ENCODE measurements around the gene RGL1. TPM values are rescaled to one million over a fixed set of nuclear protein-coding genes. Genes with fewer than 3 reads are reported as not detected.
A peak's percentile ranks its signal among the peaks of the same experiment; 100 is the strongest.

Gene RGL1
- total RNA-seq, 2 donors from 2014 or later, result 9.9 to 16.2 TPM

DNA sequence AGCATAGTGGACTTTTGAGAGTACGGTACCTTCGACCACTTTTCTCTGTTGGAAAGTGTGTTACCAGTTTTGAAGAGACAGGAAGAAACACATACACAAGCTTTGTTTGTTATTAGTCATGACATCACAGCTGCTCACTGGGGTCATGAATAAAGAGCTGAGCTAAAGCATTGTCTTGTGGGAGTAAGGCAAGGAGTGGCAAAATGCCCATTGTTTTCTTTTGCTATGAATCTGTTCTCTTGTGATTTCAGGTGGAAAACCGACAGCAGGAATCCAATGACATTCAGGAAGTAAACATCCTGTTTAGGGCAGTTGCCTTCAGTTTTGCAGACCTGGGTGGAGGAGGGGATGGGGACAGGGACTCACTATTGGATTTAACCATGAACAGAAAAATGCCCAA lies 66.2 kb downstream of the RGL1 start:
- peaks cover 27% of the 10 kb centered on the region for H3K4me1 ChIP-seq
- no peaks in the 10 kb centered on the region for H3K9me3 ChIP-seq
- H3K27me3 ChIP-seq, result no peaks in the 10 kb centered on the region
- DNase-seq (no peak), ATAC-seq (peak; percentile 24)
- H3K4me3 ChIP-seq, result no peak overlapping the region
- TF ChIP-seq POLR2A (IDR thresholded peaks at IDR 0.05), result no peak
- TF ChIP-seq, protein P1, sequence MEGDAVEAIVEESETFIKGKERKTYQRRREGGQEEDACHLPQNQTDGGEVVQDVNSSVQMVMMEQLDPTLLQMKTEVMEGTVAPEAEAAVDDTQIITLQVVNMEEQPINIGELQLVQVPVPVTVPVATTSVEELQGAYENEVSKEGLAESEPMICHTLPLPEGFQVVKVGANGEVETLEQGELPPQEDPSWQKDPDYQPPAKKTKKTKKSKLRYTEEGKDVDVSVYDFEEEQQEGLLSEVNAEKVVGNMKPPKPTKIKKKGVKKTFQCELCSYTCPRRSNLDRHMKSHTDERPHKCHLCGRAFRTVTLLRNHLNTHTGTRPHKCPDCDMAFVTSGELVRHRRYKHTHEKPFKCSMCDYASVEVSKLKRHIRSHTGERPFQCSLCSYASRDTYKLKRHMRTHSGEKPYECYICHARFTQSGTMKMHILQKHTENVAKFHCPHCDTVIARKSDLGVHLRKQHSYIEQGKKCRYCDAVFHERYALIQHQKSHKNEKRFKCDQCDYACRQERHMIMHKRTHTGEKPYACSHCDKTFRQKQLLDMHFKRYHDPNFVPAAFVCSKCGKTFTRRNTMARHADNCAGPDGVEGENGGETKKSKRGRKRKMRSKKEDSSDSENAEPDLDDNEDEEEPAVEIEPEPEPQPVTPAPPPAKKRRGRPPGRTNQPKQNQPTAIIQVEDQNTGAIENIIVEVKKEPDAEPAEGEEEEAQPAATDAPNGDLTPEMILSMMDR (IDR thresholded peaks at IDR 0.05), result no peak
- H3K36me3 ChIP-seq (replicated peaks in 1 of 2; ENCODE audit: insufficient read depth in 1 of 2, low read depth in 2 of 2), result no peaks in the 10 kb centered on the region
- intact Hi-C loops (cut with DNase I), result no loop called here
- 70 to 72% methylated on average over 3 of the region's 3 CpGs for WGBS, 2 donors
- peak overlapping the region in 3 of 4 donors; percentile 1 to 48 (median 34) for H3K27ac ChIP-seq

DNA sequence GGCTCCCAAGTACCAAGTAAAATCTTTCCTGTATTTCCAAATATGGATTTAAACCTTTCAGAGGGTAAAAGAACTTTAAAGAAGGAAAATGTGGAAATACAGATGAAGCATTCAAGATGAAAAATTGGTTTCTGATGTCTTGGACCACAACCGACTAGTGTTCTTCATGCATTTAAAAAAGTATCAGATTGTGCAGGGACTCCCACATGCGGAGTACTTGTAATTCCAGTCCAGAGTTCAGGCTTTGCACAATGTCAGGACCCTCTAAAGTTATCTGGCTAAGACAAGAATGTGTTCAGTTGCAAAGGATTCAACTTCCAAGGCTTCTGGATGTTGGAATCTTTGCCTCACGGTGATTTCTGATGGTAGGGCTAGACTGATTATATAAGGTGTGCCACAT lies 66.7 kb downstream of the RGL1 start:
- 82 to 84% methylated on average over 3 of the region's 3 CpGs for WGBS, 2 donors
- peak overlapping the region in 2 of 4 donors; percentile 34 to 48 for H3K27ac ChIP-seq
- H3K4me1 ChIP-seq, result peaks cover 31% of the 10 kb centered on the region
- intact Hi-C loops (cut with DNase I), result no loop called here
- no peaks in the 10 kb centered on the region for H3K9me3 ChIP-seq
- ATAC-seq (no peak), DNase-seq (no peak)
- no peak overlapping the region for H3K4me3 ChIP-seq
- no peak for TF ChIP-seq POLR2A (IDR thresholded peaks at IDR 0.05)
- TF ChIP-seq, protein P1 (IDR thresholded peaks at IDR 0.05), result no peak
- H3K27me3 ChIP-seq, result no peaks in the 10 kb centered on the region
- no peaks in the 10 kb centered on the region for H3K36me3 ChIP-seq (replicated peaks in 1 of 2; ENCODE audit: insufficient read depth in 1 of 2, low read depth in 2 of 2)

DNA sequence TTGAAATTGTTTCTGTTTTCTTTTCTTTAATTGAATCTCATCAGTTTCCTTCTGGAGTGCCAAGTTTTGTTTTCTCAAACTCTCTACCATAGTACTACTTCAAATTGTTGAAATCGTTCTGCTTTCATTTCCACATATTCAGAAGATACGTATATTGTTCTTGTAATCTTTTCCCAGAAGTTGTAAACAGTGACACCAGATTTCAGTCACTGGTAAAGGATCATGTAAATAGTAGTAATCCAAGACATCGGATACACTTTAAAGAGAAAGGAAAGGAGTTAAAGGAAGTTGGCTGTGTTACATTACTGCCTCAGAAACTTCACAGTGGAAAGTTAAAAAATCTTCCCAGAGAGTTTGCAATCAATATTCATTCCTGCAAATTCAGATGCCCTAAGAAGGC lies 67.5 kb downstream of the RGL1 start:
- TF ChIP-seq POLR2A (IDR thresholded peaks at IDR 0.05), result no peak
- TF ChIP-seq, protein P1 (IDR thresholded peaks at IDR 0.05), result no peak
- Histone ChIP-seq H3K27me3 (no peaks in the 10 kb centered on the region), H3K4me1 (peaks cover 37% of the 10 kb centered on the region), H3K9me3 (no peaks in the 10 kb centered on the region), H3K27ac (peak overlapping the region in 1 of 4 donors; percentile 30), H3K4me3 (no peak overlapping the region), H3K36me3 (replicated peaks in 1 of 2; ENCODE audit: insufficient read depth in 1 of 2, low read depth in 2 of 2) (no peaks in the 10 kb centered on the region)
- DNase-seq (no peak), ATAC-seq (no peak)
- intact Hi-C loops (cut with DNase I), result no loop called here
- 28 to 47% methylated on average over 3 of the region's 3 CpGs for WGBS, 2 donors

DNA sequence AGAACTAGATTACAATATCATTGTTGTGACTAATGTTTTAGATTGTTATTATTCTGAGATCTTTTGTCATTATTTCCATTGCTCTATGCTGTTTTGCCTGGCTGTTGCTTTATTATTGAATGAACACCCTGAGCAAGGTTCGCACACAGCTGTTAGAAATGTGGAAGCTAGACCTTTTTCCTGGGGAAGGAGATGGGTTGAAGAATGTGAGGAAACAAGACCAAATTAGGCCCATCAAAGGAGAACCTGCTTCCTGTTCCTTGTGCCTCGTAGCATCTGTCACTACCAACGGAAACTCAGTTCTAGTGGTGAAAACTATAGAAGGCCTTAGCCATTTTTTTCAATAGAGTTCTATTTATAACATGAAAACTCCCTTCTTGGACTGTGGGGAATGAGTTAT lies 68.7 kb downstream of the RGL1 start:
- peaks cover 37% of the 10 kb centered on the region for H3K4me1 ChIP-seq
- ATAC-seq (no peak), DNase-seq (no peak)
- 57 to 77% methylated on average over 3 of the region's 3 CpGs for WGBS, 2 donors
- H3K36me3 ChIP-seq (replicated peaks in 1 of 2; ENCODE audit: insufficient read depth in 1 of 2, low read depth in 2 of 2), result no peaks in the 10 kb centered on the region
- no peak overlapping the region for H3K4me3 ChIP-seq
- TF ChIP-seq, protein P1 (IDR thresholded peaks at IDR 0.05), result no peak
- TF ChIP-seq POLR2A (IDR thresholded peaks at IDR 0.05), result no peak
- H3K27me3 ChIP-seq, result no peaks in the 10 kb centered on the region
- intact Hi-C loops (cut with DNase I), result no loop called here
- peak overlapping the region in 1 of 4 donors; percentile 7 for H3K27ac ChIP-seq
- no peaks in the 10 kb centered on the region for H3K9me3 ChIP-seq

DNA sequence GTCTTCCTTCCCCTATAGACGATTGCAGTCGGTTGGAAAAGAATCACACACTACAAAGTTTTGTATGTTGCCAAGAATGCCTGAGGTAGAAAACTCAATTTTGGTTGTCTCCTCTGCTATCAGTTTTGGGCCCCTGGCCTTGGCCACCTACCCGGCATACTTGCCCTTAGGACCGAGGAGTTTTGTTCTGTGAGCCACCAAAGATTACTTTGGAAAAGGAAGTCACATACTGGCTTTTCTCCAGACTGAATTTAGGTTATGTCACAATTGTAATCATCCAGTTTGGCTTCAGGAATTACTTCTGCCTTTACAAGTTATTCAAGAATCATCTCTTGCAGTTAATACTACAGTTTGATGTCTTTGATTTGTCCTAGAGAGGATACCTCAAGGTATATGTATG lies 71.4 kb downstream of the RGL1 start:
- Histone ChIP-seq H3K9me3 (no peaks in the 10 kb centered on the region), H3K36me3 (replicated peaks in 1 of 2; ENCODE audit: insufficient read depth in 1 of 2, low read depth in 2 of 2) (no peaks in the 10 kb centered on the region), H3K4me1 (peaks cover 39% of the 10 kb centered on the region), H3K27ac (peak overlapping the region in 2 of 4 donors; percentile 6 to 63), H3K27me3 (no peaks in the 10 kb centered on the region), H3K4me3 (no peak overlapping the region)
- ATAC-seq (no peak), DNase-seq (no peak)
- intact Hi-C loops (cut with DNase I), result no loop called here
- TF ChIP-seq, protein P1 (IDR thresholded peaks at IDR 0.05), result no peak
- no peak for TF ChIP-seq POLR2A (IDR thresholded peaks at IDR 0.05)
- WGBS, 2 donors, result 56 to 66% methylated on average over 4 of the region's 4 CpGs
